Activated CD8-positive, alpha-beta T cell treated with anti-CD3 and anti-CD28 coated beads, Interleukin-2, amount 10 ng/mL, durations not matched to agents 7 days and 5 days (primary cell): ENCODE results near the gene IGSF22. TPM values are rescaled to one million over a fixed set of nuclear protein-coding genes. Genes with fewer than 3 reads are reported as not detected.

ENCODE experiments used
- ATAC-seq: fragments of 150-1000 bp; cut with Tn5 transposase; one replicate; pipeline ENCODE4 v1.10.0; 2021; ENCODE audit warnings: moderate library complexity
- CTCF ChIA-PET: fragments of 350-600 bp; sonication (Branson Sonifier 250); formaldehyde crosslinking; loops from one replicate; lab custom pipeline; 2021; ENCODE audit warnings: antibody characterized with exemption; lab: Charles Lee
- POLR2A ChIA-PET: fragments of 350-600 bp; sonication (Branson Sonifier 250); formaldehyde crosslinking; loops from one replicate; lab custom pipeline; 2021; ENCODE audit warnings: antibody characterized with exemption; lab: Charles Lee
- DNase-seq: peaks from one replicate; pipeline ENCODE4 v3.0.0-alpha.2; 2020
- H3K27ac Mint-ChIP-seq: one replicate; pipeline ENCODE4 v1.8.0; 2021; ENCODE audit warnings: mild to moderate bottlenecking, mixed read lengths
- H3K27me3 Mint-ChIP-seq: one replicate; pipeline ENCODE4 v1.8.0; 2021; ENCODE audit warnings: low read depth, mixed read lengths
- H3K36me3 Mint-ChIP-seq: one replicate; pipeline ENCODE4 v1.8.0; 2021; ENCODE audit warnings: low read depth, mixed read lengths
- H3K4me1 Mint-ChIP-seq: one replicate; pipeline ENCODE4 v1.8.0; 2021; ENCODE audit warnings: low read depth, mixed read lengths
- H3K4me3 Mint-ChIP-seq: one replicate; pipeline ENCODE4 v1.8.0; 2021; ENCODE audit warnings: mild to moderate bottlenecking, mixed read lengths
- H3K9me3 Mint-ChIP-seq: one replicate; pipeline ENCODE4 v1.8.0; 2022; ENCODE audit warnings: mixed read lengths; ENCODE audit not compliant: insufficient read depth
- total RNA-seq, 2 experiments: library from RNA; stranded (reverse); gene quantifications; one replicate each; pipeline ENCODE4 v1.2.3, GENCODE V29; 2021

Gene IGSF22
- total RNA-seq, result not detected

DNA sequence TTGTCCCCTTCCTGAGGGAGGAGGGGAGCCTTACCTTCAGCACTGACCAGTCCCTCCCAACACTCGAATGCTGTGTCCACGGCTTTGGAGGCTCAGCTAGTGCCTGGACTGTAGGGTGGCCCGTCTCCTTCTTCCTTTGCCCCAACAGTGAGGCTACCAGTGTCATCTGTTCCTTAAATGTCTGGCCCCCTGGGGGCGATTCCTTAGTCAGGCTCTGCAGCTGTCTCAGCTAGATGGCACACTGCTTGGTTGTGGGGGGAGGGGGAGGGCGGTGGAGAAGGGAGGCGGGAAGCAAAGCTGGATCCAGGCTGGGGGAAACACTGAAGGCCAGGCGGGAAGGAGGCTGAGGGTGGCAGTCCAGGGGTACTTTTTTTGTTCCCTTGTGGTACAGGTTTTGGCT lies at the start of gene IGSF22:
Gene IGSF22 (minus strand): TSS at position 149 of the 400 bp plus-strand sequence. CDS start 1,952 bp downstream, outside the sequence.
- H3K4me3 Mint-ChIP-seq, result no peak within 1 kb of the TSS
- no peak within 1 kb of the TSS for H3K27ac Mint-ChIP-seq
- ChIA-PET POLR2A (no interaction called here), CTCF (no interaction called here)
- peaks cover 2% of the 10 kb centered on the region for H3K27me3 Mint-ChIP-seq
- H3K9me3 Mint-ChIP-seq, result no peaks in the 10 kb centered on the region
- no peak for DNase-seq
- peaks cover 15% of the 10 kb centered on the region for H3K4me1 Mint-ChIP-seq
- no peak for ATAC-seq
- H3K36me3 Mint-ChIP-seq, result no peaks in the 10 kb centered on the region

DNA sequence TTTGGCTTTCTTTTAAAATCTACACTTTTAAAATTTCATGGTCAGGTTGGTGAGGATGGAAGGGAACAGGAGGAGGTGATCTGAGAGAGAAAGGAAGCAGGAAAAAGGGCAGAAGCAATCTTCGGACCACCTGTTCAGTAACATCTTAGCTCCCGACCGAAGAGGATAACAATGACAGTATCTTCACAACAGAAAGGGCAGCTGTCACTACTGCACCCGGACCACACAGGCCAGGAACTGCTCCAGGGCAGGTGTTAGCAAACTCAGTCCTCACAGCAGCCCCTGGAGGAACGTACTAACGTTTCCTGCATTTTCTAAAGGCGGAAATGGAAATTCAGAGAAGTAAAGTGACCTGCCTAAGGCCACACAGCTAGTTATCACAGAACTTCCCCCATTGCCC lies 48.8 kb upstream of the IGSF22 start:
- Mint-ChIP-seq H3K9me3 (peaks cover 5% of the 10 kb centered on the region), H3K4me1 (peaks cover 18% of the 10 kb centered on the region), H3K27me3 (peaks cover 3% of the 10 kb centered on the region), H3K36me3 (peaks cover 4% of the 10 kb centered on the region), H3K4me3 (no peak overlapping the region), H3K27ac (no peak overlapping the region)
- CTCF ChIA-PET, result interaction anchor here (1.1 to 5.3 kb wide), 12 partner anchors 9 to 248 kb away, joined by 3 to 30 read pairs (median 4); partner anchors contain the start of gene TSG101
- no peak for DNase-seq
- POLR2A ChIA-PET, result no interaction called here
- no peak for ATAC-seq

DNA sequence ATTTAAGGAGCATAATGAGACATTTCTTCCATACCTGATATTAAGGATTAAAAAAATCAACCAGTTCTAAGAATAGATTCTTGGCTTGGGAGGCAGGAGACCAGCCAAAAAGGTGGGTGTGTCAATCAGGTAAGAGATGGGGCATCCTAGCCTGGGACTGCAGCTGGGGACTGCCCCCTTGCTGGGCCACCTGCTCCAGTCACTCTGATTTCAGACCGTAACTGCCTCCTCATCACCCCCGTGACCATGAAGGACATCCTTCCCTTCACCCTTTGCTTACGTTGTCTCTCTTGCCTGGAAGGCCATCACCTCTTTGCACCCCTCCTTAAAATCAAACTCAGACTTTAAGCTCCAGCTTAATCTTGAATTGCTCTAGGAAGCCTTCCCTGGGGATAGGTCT lies 47.7 kb upstream of the IGSF22 start:
- H3K4me3 Mint-ChIP-seq, result no peak overlapping the region
- DNase-seq, result no peak
- H3K36me3 Mint-ChIP-seq, result peaks cover 4% of the 10 kb centered on the region
- H3K27me3 Mint-ChIP-seq, result peaks cover 3% of the 10 kb centered on the region
- ChIA-PET CTCF (interaction anchor here (1.4 to 5.3 kb wide), 3 partner anchors 8 to 29 kb away, joined by 4 to 30 read pairs (median 15); no protein-coding TSS in a partner anchor), POLR2A (no interaction called here)
- H3K4me1 Mint-ChIP-seq, result peaks cover 24% of the 10 kb centered on the region
- H3K27ac Mint-ChIP-seq, result no peak overlapping the region
- peaks cover 5% of the 10 kb centered on the region for H3K9me3 Mint-ChIP-seq
- ATAC-seq, result no peak

DNA sequence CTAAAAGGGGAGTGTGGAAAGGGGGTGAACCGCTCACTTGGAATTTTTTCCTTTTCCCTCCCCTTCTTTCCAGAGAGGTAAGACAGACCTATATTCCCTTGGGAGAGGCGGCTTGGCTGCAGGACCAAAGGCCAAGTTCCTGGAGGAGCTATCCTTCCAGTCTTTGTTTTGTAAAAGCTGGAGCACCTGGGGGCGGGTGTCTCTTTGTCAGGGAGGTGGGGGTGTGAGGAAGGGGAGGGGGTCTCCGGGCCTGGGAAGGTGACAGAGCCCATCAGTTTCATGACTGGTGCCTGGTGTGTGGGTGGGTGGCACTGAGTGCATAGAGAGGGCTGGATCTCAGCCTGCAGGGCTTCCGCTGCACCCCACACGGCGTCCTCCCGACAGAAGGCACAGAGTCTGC lies 47.1 kb upstream of the IGSF22 start:
- peak overlapping the region; percentile 23 for H3K27ac Mint-ChIP-seq
- no peaks in the 10 kb centered on the region for H3K36me3 Mint-ChIP-seq
- H3K4me3 Mint-ChIP-seq, result no peak overlapping the region
- no peak for DNase-seq
- ChIA-PET POLR2A (no interaction called here), CTCF (interaction anchor here (5.3 kb wide), 1 partner anchor 7 kb away, joined by 30 read pairs; no protein-coding TSS in a partner anchor)
- ATAC-seq, result no peak
- peaks cover 24% of the 10 kb centered on the region for H3K4me1 Mint-ChIP-seq
- H3K9me3 Mint-ChIP-seq, result no peaks in the 10 kb centered on the region
- peaks cover 3% of the 10 kb centered on the region for H3K27me3 Mint-ChIP-seq

DNA sequence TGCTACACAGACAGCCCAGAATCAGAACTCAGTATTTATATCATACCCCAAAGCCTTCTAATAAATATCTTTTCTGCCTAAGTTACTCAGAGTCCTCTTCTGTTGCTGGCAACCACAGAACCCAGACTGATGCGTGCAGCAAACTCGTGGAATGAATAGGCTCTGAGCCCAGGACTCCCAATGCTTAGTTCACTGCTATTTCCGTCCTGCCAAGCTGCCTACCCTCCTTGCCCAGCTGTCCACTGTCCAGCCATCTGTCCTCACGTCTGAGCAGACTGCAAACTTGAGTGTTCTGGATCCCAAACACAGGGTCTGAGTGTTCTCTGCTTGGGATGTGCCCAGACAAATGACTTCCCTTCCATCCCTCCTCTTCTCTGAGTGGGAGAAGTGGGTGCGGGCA lies 46.2 kb upstream of the IGSF22 start:
- Mint-ChIP-seq H3K27ac (no peak overlapping the region), H3K4me1 (peaks cover 24% of the 10 kb centered on the region), H3K4me3 (no peak overlapping the region), H3K9me3 (no peaks in the 10 kb centered on the region), H3K36me3 (no peaks in the 10 kb centered on the region), H3K27me3 (peaks cover 9% of the 10 kb centered on the region)
- DNase-seq, result no peak
- CTCF ChIA-PET, result no interaction called here
- POLR2A ChIA-PET, result no interaction called here
- no peak for ATAC-seq

DNA sequence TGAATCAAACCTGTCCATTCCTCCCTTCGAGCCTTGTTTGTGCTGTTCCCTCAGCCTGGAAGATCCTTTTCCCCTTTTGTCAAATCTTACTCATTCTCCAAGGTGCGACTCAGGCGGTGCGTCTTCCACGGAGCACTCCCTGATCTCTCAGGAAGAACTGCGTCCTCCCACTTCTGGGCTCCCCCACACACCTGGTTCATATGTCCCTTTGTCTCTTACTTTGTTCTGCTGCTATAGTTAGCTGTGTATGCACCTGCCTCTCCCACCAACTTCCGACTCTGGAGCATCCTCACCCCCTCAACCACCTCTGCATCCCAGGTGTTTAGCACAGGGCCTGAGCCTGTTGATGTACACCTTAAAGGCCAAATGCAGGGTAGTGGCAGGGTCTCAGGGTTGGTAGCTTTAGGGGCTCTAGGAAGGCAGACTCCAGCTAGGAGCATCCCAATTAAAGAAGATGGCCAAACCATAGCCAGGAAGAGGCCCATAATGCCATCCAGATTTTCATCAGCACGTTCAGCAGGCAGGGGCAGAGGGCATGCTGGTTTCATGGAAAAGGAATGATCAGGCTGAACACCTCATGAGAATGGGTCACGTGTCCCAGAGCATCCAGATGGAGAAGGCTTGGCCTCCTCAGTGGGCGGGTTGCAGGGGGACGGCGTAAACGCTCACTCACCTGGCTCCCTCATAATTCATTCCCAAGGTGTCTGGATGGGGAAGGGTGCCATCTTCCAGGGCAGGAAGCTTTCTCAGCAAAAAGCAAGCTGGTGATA lies 45.5 kb upstream of the IGSF22 start:
- Mint-ChIP-seq H3K9me3 (no peaks in the 10 kb centered on the region), H3K36me3 (no peaks in the 10 kb centered on the region), H3K27me3 (peaks cover 9% of the 10 kb centered on the region), H3K4me3 (no peak overlapping the region), H3K27ac (no peak overlapping the region), H3K4me1 (peaks cover 24% of the 10 kb centered on the region)
- ChIA-PET POLR2A (no interaction called here), CTCF (interaction anchor here (1.6 kb wide), 1 partner anchor 32 kb away, joined by 4 read pairs; no protein-coding TSS in a partner anchor)
- ATAC-seq (no peak), DNase-seq (no peak)

DNA sequence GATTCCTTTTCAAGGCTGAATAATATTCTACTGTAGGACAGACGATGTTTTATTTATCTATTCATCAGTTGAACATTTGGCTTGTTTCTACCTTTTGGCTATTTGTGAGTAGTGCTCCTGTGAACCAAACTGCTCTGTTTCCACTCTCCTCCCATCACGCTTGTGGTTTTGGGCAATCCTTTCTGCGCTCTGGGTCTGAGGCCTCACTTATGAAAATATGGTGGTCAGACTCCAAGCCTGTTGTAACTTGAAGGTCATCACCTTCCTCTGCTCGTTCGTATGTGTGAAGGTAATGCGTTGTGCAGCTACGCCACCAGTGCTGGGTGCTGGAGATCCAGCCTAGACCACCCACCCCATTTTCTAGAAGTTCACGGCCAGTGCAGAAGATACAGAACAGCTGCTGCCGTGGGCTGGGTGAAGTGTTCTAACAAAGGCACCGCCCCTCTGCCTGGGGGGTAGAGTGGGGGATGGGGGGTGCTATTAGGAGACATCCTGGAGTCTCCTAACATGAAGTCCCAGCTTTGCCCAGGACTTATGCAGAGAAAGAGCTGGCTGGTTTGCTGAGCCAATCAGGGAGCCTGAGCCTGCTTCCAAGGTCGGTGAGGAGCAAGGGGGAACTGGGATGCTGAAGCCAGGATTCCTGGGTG lies 44.6 kb upstream of the IGSF22 start:
- Mint-ChIP-seq H3K27ac (no peak overlapping the region), H3K36me3 (no peaks in the 10 kb centered on the region), H3K27me3 (peaks cover 14% of the 10 kb centered on the region), H3K4me3 (no peak overlapping the region), H3K4me1 (peaks cover 24% of the 10 kb centered on the region), H3K9me3 (no peaks in the 10 kb centered on the region)
- ChIA-PET CTCF (interaction anchor here (1.6 kb wide), 1 partner anchor 32 kb away, joined by 4 read pairs; no protein-coding TSS in a partner anchor), POLR2A (no interaction called here)
- DNase-seq (no peak), ATAC-seq (no peak)

DNA sequence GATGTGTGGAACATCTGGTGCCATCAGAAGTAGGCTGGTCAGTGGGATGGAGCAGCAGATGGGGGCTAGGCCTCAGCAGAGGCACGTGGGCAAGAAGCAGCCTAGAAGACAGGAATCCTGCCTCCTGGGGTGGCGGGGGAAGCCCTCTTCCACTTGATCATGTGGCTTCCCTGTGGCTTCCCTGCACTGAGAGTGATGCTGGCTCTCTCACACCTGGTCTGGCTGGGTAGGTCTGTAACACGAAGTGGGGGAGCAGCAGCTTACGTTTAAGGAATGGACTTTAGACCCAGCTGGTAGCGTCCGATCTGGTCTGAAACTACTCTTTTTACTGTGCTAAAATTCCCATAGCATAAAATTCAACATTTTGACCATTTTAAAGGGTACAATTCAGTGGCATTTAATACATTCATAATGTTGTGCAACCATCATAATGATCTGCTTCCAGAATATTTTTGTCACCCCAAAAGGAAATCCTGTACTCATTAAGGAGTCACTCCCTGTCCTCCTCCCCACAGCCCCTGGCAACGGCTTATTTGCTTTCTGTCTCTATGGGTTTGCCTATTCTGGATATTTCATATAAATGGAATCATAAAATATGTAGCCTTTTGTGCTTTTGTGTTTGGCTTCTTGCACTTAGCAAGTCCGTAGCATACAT lies 43.9 kb upstream of the IGSF22 start:
- ATAC-seq, result no peak
- Mint-ChIP-seq H3K4me3 (no peak overlapping the region), H3K27me3 (peaks cover 18% of the 10 kb centered on the region), H3K9me3 (no peaks in the 10 kb centered on the region), H3K4me1 (peaks cover 24% of the 10 kb centered on the region), H3K27ac (no peak overlapping the region), H3K36me3 (no peaks in the 10 kb centered on the region)
- ChIA-PET CTCF (interaction anchor here (1.6 to 1.8 kb wide), 2 partner anchors 33 to 48 kb away, joined by 4 to 8 read pairs; no protein-coding TSS in a partner anchor), POLR2A (interaction anchor here (0.6 kb wide), 1 partner anchor 87 kb away, joined by 3 read pairs; no protein-coding TSS in a partner anchor)
- DNase-seq, result no peak

DNA sequence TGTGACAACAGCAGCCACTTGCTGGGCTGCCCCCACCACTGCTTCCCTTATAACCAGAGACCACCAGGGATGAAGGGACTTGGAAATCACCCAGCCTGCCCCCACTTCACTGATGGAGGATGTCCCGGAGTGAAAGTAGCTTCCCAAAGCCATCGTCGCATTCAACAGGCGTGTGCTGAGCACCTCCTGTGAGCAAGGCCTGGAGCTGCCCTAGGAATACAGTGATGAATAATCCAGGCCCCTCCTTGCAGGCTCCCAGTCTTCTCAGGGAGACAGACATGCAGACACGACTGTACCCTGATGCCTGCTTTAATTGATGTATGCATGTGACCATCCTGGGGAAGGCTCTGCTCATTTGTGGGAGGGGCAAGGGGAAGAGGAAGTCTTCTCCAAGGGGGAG lies 43.0 kb upstream of the IGSF22 start:
- no peaks in the 10 kb centered on the region for H3K9me3 Mint-ChIP-seq
- H3K36me3 Mint-ChIP-seq, result no peaks in the 10 kb centered on the region
- peaks cover 18% of the 10 kb centered on the region for H3K27me3 Mint-ChIP-seq
- no peak overlapping the region for H3K27ac Mint-ChIP-seq
- DNase-seq (no peak), ATAC-seq (no peak)
- ChIA-PET POLR2A (no interaction called here), CTCF (interaction anchor here (1.0 to 1.8 kb wide), 5 partner anchors 28 to 654 kb away, joined by 4 to 8 read pairs (median 4); no protein-coding TSS in a partner anchor)
- no peak overlapping the region for H3K4me3 Mint-ChIP-seq
- H3K4me1 Mint-ChIP-seq, result peaks cover 27% of the 10 kb centered on the region

DNA sequence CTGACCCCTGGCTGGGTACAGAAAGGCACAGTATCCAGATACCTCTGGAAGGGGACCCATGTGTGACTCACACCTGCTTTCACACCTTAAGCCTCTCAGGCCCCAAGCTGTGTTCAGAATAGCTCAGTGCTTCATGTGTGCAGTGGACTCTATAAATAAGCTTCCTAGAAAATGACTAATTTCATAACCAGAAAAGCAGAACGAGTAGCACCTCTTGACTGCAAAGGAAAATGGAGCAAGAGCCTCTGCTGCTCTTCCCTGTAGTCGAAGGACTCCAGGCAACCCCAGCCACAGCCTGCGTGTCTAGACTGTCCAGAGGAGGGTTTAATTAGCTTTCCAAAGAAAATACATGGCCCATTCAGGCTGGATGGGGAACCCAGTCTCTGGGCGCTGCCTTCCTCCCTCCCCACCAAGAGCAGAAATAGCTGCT lies 42.5 kb upstream of the IGSF22 start:
- ATAC-seq (peak; percentile 32), DNase-seq (no peak)
- ChIA-PET POLR2A (no interaction called here), CTCF (interaction anchor here (0.7 to 1.8 kb wide), 6 partner anchors 9 to 653 kb away, joined by 3 to 8 read pairs (median 4); no protein-coding TSS in a partner anchor)
- Mint-ChIP-seq H3K27me3 (peaks cover 18% of the 10 kb centered on the region), H3K4me1 (peaks cover 29% of the 10 kb centered on the region), H3K36me3 (no peaks in the 10 kb centered on the region), H3K4me3 (no peak overlapping the region), H3K9me3 (no peaks in the 10 kb centered on the region), H3K27ac (no peak overlapping the region)

DNA sequence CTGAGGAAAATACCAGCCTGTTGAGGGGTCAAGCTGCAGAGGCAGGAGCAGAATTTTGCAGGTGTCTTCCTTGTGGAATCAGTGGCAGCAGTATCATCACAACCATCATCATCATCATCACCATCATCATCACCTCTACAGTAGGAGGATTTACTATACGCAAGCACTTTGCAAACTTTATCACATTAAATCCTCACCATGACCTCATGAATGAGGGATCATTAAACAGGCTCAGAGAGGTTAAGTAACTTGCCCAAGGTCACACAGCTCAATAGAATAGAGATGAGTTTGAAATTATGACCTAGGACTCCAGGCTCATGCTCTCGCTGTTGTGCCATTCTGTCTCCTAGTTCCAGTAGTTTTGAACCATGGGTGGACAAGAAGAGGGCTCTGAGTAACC lies 40.0 kb upstream of the IGSF22 start:
- H3K4me3 Mint-ChIP-seq, result no peak overlapping the region
- no peaks in the 10 kb centered on the region for H3K9me3 Mint-ChIP-seq
- ChIA-PET POLR2A (no interaction called here), CTCF (interaction anchor here (0.8 to 3.7 kb wide), 8 partner anchors 10 to 650 kb away, joined by 3 to 30 read pairs (median 4); no protein-coding TSS in a partner anchor)
- no peak overlapping the region for H3K27ac Mint-ChIP-seq
- peaks cover 29% of the 10 kb centered on the region for H3K4me1 Mint-ChIP-seq
- DNase-seq (no peak), ATAC-seq (no peak)
- H3K36me3 Mint-ChIP-seq, result no peaks in the 10 kb centered on the region
- H3K27me3 Mint-ChIP-seq, result peaks cover 15% of the 10 kb centered on the region
